HCT116 (cell line): ENCODE measurements around the gene UBE2D2. TPM values are rescaled to one million over a fixed set of nuclear protein-coding genes. Genes with fewer than 3 reads are reported as not detected.

Experiments
- ATAC-seq: fragments of 200-7000 bp; cut with Tn5 transposase; 2 replicates; pipeline ENCODE4 v1.9.1; 2020; ENCODE audit warnings: mild to moderate bottlenecking, moderate library complexity
- BruUV-seq: library from RNA; stranded (reverse); fragments of 400-500 nt; replicated peaks from 2 replicates; lab custom pipeline; 2021; lab: Mats Ljungman, UMichigan
- CTCF ChIA-PET: fragments of 300-600 bp; sonication (Branson Sonifier 250); formaldehyde crosslinking; loops from one replicate; lab custom pipeline; 2021; ENCODE audit warnings: antibody characterized with exemption; lab: Charles Lee
- POLR2A ChIA-PET: fragments of 300-600, 350-600 bp; sonication (Branson Sonifier 250); formaldehyde crosslinking; loops from one replicate; lab custom pipeline; 2021; ENCODE audit warnings: antibody characterized with exemption; lab: Charles Lee
- RAD21 ChIA-PET, 2 experiments: fragments of 300-600 bp; sonication (Branson Sonifier 250); formaldehyde crosslinking; loops; one replicate each; lab custom pipeline; 2023; ENCODE audit warnings: low total read pairs in 2 of 2; ENCODE audit not compliant: uncharacterized antibody in 2 of 2, unreplicated experiment in 2 of 2, low non-redundant PET in 1 of 2; lab: Charles Lee
- DNase-seq: peaks from one replicate; pipeline ENCODE4 v3.0.0-alpha.2; 2010; ENCODE audit warnings: low read depth, low spot score
- H2AFZ ChIP-seq: fragments of 200-600 bp; shearing (Covaris generic), sonication (generic); 2 replicates; pipeline ENCODE4 v1.6.1; 2017; ENCODE audit warnings: low read depth, mixed run types, mixed read lengths, antibody characterized with exemption, low read length; ENCODE audit not compliant: poor library complexity, severe bottlenecking
- H3K27ac ChIP-seq: 2 replicates; pipeline ENCODE4 v1.5.1; 2012; ENCODE audit warnings: low read depth, low read length
- H3K27me3 ChIP-seq: fragments of 200-600 bp; sonication (generic); 2 replicates; pipeline ENCODE4 v1.6.1; 2016; ENCODE audit warnings: mixed run types, low read length, mixed read lengths; ENCODE audit not compliant: insufficient read depth
- H3K36me3 ChIP-seq, 2 experiments: fragments of 200-500 bp in 1 of 2; fragments of 200-600 bp in 1 of 2; sonication (Bioruptor generic) in 1 of 2; sonication (generic) in 1 of 2; 2 replicates each; pipeline versions ENCODE4 v1.5.1 to v1.6.1; 2014 to 2016; ENCODE audit warnings: low read length in 2 of 2, inconsistent platforms in 1 of 2, mixed read lengths in 1 of 2, mixed run types in 1 of 2; ENCODE audit not compliant: insufficient read depth in 2 of 2, control insufficient read depth in 1 of 2
- H3K4me1 ChIP-seq, 2 experiments: fragments of 200-600 bp in 1 of 2; sonication (generic) in 1 of 2; 2 replicates each; pipeline versions ENCODE4 v1.5.1 to v1.6.1; 2012 to 2017; ENCODE audit warnings: low read length in 2 of 2, inconsistent platforms in 1 of 2, mild to moderate bottlenecking in 1 of 2, mixed read lengths in 1 of 2, mixed run types in 1 of 2, moderate library complexity in 1 of 2; ENCODE audit not compliant: insufficient read depth in 2 of 2, control insufficient read depth in 1 of 2
- H3K4me2 ChIP-seq: fragments of 200-600 bp; sonication (generic); 2 replicates; pipeline ENCODE4 v1.6.1; 2017; ENCODE audit warnings: mixed run types, low read length, mixed read lengths
- H3K4me3 ChIP-seq, 2 experiments: fragments of 200-600 bp in 1 of 2; sonication (generic) in 1 of 2; replicated peaks in 1 of 2; 2 replicates each; pipeline ENCODE4 v1.5.1; 2011 to 2016; ENCODE audit warnings: low read length in 2 of 2, control low read depth in 1 of 2, low read depth in 1 of 2, mild to moderate bottlenecking in 1 of 2, mixed read lengths in 1 of 2, mixed run types in 1 of 2
- H3K79me2 ChIP-seq: fragments of 200-600 bp; sonication (generic); 2 replicates; pipeline ENCODE4 v1.6.1; 2017; ENCODE audit warnings: mild to moderate bottlenecking, mixed run types, low read length, moderate library complexity, mixed read lengths; ENCODE audit not compliant: insufficient read depth
- H3K9ac ChIP-seq: fragments of 200-600 bp; sonication (generic); 2 replicates; pipeline ENCODE4 v1.6.1; 2016; ENCODE audit warnings: low read length, mixed read lengths
- H3K9me2 ChIP-seq: fragments of 200-600 bp; sonication (generic), shearing (Covaris generic); 2 replicates; pipeline ENCODE4 v1.6.1; 2017; ENCODE audit warnings: mixed run types, mild to moderate bottlenecking, moderate library complexity; ENCODE audit not compliant: insufficient read depth
- H3K9me3 ChIP-seq, 2 experiments: fragments of 200-500 bp in 1 of 2; fragments of 200-600 bp in 1 of 2; sonication (Bioruptor generic) in 1 of 2; sonication (generic) in 1 of 2; 2 replicates each; pipeline ENCODE4 v1.6.1; 2014 to 2017; ENCODE audit warnings: low read length in 2 of 2, mixed read lengths in 2 of 2, inconsistent platforms in 1 of 2, low read depth in 1 of 2, mild to moderate bottlenecking in 1 of 2, mixed run types in 1 of 2, moderate library complexity in 1 of 2; ENCODE audit not compliant: control insufficient read depth in 1 of 2, insufficient read depth in 1 of 2
- H4K20me1 ChIP-seq: fragments of 200-600 bp; sonication (generic), shearing (Covaris generic); 2 replicates; pipeline ENCODE4 v1.6.1; 2017; ENCODE audit warnings: mixed run types, mild to moderate bottlenecking, moderate library complexity; ENCODE audit not compliant: insufficient read depth
- ATF3 ChIP-seq: IDR thresholded peaks from 2 replicates; pipeline ENCODE4 v1.6.1; 2012
- CBX3 ChIP-seq: IDR thresholded peaks from 2 replicates; pipeline ENCODE4 v1.6.1; 2012; ENCODE audit warnings: low read depth
- CEBPB ChIP-seq: IDR thresholded peaks from 2 replicates; pipeline ENCODE4 v1.6.1; 2012; ENCODE audit warnings: low read depth
- CTCF ChIP-seq, 3 experiments: fragments of 200-600 bp in 1 of 3; sonication (generic) in 1 of 3; IDR thresholded peaks in 2 of 3; conservative IDR thresholded peaks in 1 of 3; 2 replicates each; pipeline ENCODE4 v1.5.1; 2012 to 2017; ENCODE audit warnings: low read depth in 2 of 3, low read length in 2 of 3, antibody characterized with exemption in 1 of 3, borderline replicate concordance in 1 of 3, control low read depth in 1 of 3, mild to moderate bottlenecking in 1 of 3, mixed read lengths in 1 of 3, mixed run types in 1 of 3, moderate library complexity in 1 of 3; ENCODE audit not compliant: insufficient read depth in 1 of 3
- EGR1 ChIP-seq: IDR thresholded peaks from 2 replicates; pipeline ENCODE4 v1.6.1; 2012; ENCODE audit warnings: low read depth
- ELF1 ChIP-seq: IDR thresholded peaks from 2 replicates; pipeline ENCODE4 v1.6.1; 2012; ENCODE audit warnings: low read depth, borderline replicate concordance
- EZH2 ChIP-seq: fragments of 200-600 bp; sonication (generic); IDR thresholded peaks from 2 replicates; pipeline ENCODE4 v1.6.1; 2017; ENCODE audit warnings: antibody characterized with exemption, mixed run types
- EZH2phosphoT487 ChIP-seq: fragments of 200-600 bp; IDR thresholded peaks from 2 replicates; pipeline ENCODE4 v1.6.1; 2018; ENCODE audit warnings: antibody characterized with exemption, borderline replicate concordance
- JUND ChIP-seq: IDR thresholded peaks from 2 replicates; pipeline ENCODE4 v1.6.1; 2012
- POLR2A ChIP-seq: IDR thresholded peaks from 2 replicates; pipeline ENCODE4 v1.7.0; 2011; ENCODE audit warnings: borderline replicate concordance; ENCODE audit not compliant: insufficient read depth, insufficient read length; ENCODE audit errors: extremely low read depth
- RAD21 ChIP-seq: IDR thresholded peaks from 2 replicates; pipeline ENCODE4 v1.6.1; 2012; ENCODE audit warnings: low read depth, mild to moderate bottlenecking
- REST ChIP-seq: IDR thresholded peaks from 2 replicates; pipeline ENCODE4 v1.6.1; 2012; ENCODE audit warnings: low read depth
- SIN3A ChIP-seq: IDR thresholded peaks from 2 replicates; pipeline ENCODE4 v1.6.1; 2012; ENCODE audit warnings: low read depth
- SP1 ChIP-seq: IDR thresholded peaks from 2 replicates; pipeline ENCODE4 v1.6.1; 2012; ENCODE audit warnings: low read depth
- SRF ChIP-seq: IDR thresholded peaks from 2 replicates; pipeline ENCODE4 v1.6.1; 2012; ENCODE audit warnings: low read depth
- ZBTB33 ChIP-seq: IDR thresholded peaks from 2 replicates; pipeline ENCODE4 v1.6.1; 2011; ENCODE audit warnings: mild to moderate bottlenecking, low read length, moderate library complexity; ENCODE audit not compliant: insufficient replicate concordance; ENCODE audit errors: extremely low read depth
- ZFX ChIP-seq: fragments of 450-650 bp; IDR thresholded peaks from 2 replicates; pipeline ENCODE4 v1.6.1; 2017
- ZNF274 ChIP-seq: fragments of 200-500 bp; sonication (Bioruptor generic); IDR thresholded peaks from 2 replicates; pipeline ENCODE4 v1.6.1; 2014; ENCODE audit warnings: mild to moderate bottlenecking, low read depth, low read length, inconsistent platforms
- intact Hi-C: fragments of 100-400 bp; cut with micrococcal nuclease; formaldehyde crosslinking; loops from 2 replicates; pipeline ENCODE4 v1.10.0; 2022
- total RNA-seq: library from RNA; stranded (reverse); gene quantifications from one replicate; pipeline ENCODE4 v1.2.1, GENCODE V29; 2021; ENCODE audit not compliant: unreplicated experiment

Gene UBE2D2
- total RNA-seq, 1 experiment from 2014 or later: 140 TPM

- no peak overlapping the region for H3K4me2 ChIP-seq
- H3K4me3 ChIP-seq: no peak overlapping the region
- RAD21 ChIA-PET: no interaction called here
- H3K9me2 ChIP-seq: no peaks in the 10 kb centered on the region
- DNase-seq: no peak
- H4K20me1 ChIP-seq: no peaks in the 10 kb centered on the region
- peaks cover 2 to 40% of the 10 kb centered on the region in 2 experiments for H3K4me1 ChIP-seq
- intact Hi-C loops: no loop called here
- no peaks in the 10 kb centered on the region for H3K27me3 ChIP-seq
- TF ChIP-seq ELF1: no peak
- TF ChIP-seq RAD21: no peak
- TF ChIP-seq REST: no peak
- no peak for TF ChIP-seq ZFX
- TF ChIP-seq EZH2: no peak
- TF ChIP-seq ZBTB33: no peak
- no peak for TF ChIP-seq ZNF274
- TF ChIP-seq SP1: no peak
- TF ChIP-seq POLR2A: no peak
- no peak for TF ChIP-seq CEBPB
- no peak for TF ChIP-seq SIN3A
- TF ChIP-seq EZH2phosphoT487: no peak
- TF ChIP-seq ATF3: no peak
- no peak for TF ChIP-seq JUND
- TF ChIP-seq SRF: no peak
- no peak for TF ChIP-seq EGR1
- no peak for TF ChIP-seq CTCF (IDR thresholded peaks at IDR 0.05 in 2 of 3, conservative IDR thresholded peaks at IDR 0.05 in 1 of 3; ENCODE audit: borderline replicate concordance in 1 of 3, insufficient read depth in 1 of 3, low read depth in 2 of 3, low read length in 2 of 3)
- no peak for TF ChIP-seq CBX3
- TF ChIP-seq, all 23 proteins: peak for 0
- ATAC-seq: no peak
- Histone ChIP-seq H3K27ac (no peak overlapping the region), H2AFZ (no peak overlapping the region), H3K9ac (no peak overlapping the region), H3K9me3 (no peaks in the 10 kb centered on the region), H3K36me3 (no peaks in the 10 kb centered on the region), H3K79me2 (peaks cover 13% of the 10 kb centered on the region)
- BruUV-seq: no TSS peak
- CTCF ChIA-PET: no interaction called here
- POLR2A ChIA-PET: no interaction called here
Measured at GRCh38 chr5:139557811-139558210, 3.3 kb upstream of the UBE2D2 start.
